Tibial nerve (tissue), 4 donors: Measurements from ENCODE around the gene COMMD1.

Experiments used
- EP300 ChIP-seq, 2 donors: sonication (generic); formaldehyde crosslinking; IDR thresholded peaks; one replicate each; pipeline ENCODE4 v1.6.1; 2017; ENCODE audit warnings: antibody characterized with exemption in 2 of 2, mild to moderate bottlenecking in 1 of 2
- POLR2A ChIP-seq, 2 donors: fragments of 450-650 bp; IDR thresholded peaks; one replicate each; pipeline ENCODE4 v1.6.1; 2017; ENCODE audit warnings: antibody characterized with exemption in 2 of 2, mild to moderate bottlenecking in 2 of 2, moderate library complexity in 2 of 2
- TF ChIP-seq, protein P1 (sequence below), 5 experiments: fragments of 200-600 bp in 3 of 5; fragments of 450-650 bp in 2 of 5; sonication (generic) in 3 of 5; IDR thresholded peaks; one replicate each; pipeline ENCODE4 v1.5.1; 2016 to 2019; ENCODE audit warnings: antibody characterized with exemption in 5 of 5, mild to moderate bottlenecking in 3 of 5, moderate library complexity in 2 of 5

DNA sequence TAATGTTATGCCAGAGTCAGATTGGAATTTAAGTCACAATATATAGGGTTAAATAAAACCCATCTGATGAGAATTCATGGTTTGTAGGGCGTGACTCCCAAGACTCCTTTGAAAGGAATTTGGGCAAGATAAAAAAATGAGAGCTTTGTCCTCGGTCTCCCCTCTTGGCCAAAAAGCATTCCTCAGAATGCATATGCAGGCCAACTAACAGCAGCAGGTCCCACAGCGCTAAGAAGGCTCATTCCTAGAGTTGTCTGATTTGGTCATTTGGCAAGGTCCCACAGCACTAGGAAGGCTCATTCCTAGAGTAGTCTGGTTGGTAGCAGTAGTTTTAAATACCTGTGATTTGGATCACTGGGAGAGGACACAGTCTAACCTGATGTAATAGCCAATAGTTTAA, 184.2 kb downstream of the COMMD1 start:
- TF ChIP-seq, protein P1, sequence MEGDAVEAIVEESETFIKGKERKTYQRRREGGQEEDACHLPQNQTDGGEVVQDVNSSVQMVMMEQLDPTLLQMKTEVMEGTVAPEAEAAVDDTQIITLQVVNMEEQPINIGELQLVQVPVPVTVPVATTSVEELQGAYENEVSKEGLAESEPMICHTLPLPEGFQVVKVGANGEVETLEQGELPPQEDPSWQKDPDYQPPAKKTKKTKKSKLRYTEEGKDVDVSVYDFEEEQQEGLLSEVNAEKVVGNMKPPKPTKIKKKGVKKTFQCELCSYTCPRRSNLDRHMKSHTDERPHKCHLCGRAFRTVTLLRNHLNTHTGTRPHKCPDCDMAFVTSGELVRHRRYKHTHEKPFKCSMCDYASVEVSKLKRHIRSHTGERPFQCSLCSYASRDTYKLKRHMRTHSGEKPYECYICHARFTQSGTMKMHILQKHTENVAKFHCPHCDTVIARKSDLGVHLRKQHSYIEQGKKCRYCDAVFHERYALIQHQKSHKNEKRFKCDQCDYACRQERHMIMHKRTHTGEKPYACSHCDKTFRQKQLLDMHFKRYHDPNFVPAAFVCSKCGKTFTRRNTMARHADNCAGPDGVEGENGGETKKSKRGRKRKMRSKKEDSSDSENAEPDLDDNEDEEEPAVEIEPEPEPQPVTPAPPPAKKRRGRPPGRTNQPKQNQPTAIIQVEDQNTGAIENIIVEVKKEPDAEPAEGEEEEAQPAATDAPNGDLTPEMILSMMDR (IDR thresholded peaks at IDR 0.05) = no peak
- no peak for TF ChIP-seq EP300 (IDR thresholded peaks at IDR 0.05)
- TF ChIP-seq POLR2A (IDR thresholded peaks at IDR 0.05) = no peak
